HepG2 (cell line): Measurements from ENCODE around the gene SIGLEC10. TPM values are rescaled to one million over a fixed set of nuclear protein-coding genes. Genes with fewer than 3 reads are reported as not detected.
A peak's percentile ranks its signal among the peaks of the same experiment; 100 is the strongest.

Experiments
- CCAR2 ChIP-seq: fragments of 200-400 bp; formaldehyde crosslinking; optimal IDR thresholded peaks from 2 replicates; pipeline ENCODE3; 2018; ENCODE audit warnings: low read depth, mild to moderate bottlenecking, low read length, moderate library complexity
- CREB1 ChIP-seq, 2 experiments: fragments of 450-650 bp in 1 of 2; IDR thresholded peaks; 2 replicates each; pipeline ENCODE4 v1.6.1; 2016 to 2017; ENCODE audit warnings: control low read depth in 1 of 2, mild to moderate bottlenecking in 1 of 2, missing compliant biosample characterization in 1 of 2, missing genetic modification characterization in 1 of 2
- EZH2 ChIP-seq: conservative IDR thresholded peaks from 2 replicates; pipeline ENCODE4 v1.6.1; 2012; ENCODE audit warnings: mild to moderate bottlenecking, low read depth, low read length, moderate library complexity
- HNRNPK ChIP-seq: fragments of 200-400 bp; formaldehyde crosslinking; IDR thresholded peaks from 2 replicates; pipeline ENCODE4 v1.6.1; 2018; ENCODE audit warnings: low read length, low read depth, moderate library complexity, mild to moderate bottlenecking; ENCODE audit not compliant: poor library complexity, severe bottlenecking
- MXD4 ChIP-seq: IDR thresholded peaks from 2 replicates; pipeline ENCODE4 v1.6.1; 2016; ENCODE audit warnings: mild to moderate bottlenecking, missing biosample characterization, missing genetic modification reagents
- NFE2L1 ChIP-seq: sonication (generic); formaldehyde crosslinking; IDR thresholded peaks from 2 replicates; pipeline ENCODE4 v1.4.0; 2020; ENCODE audit warnings: missing genetic modification reagents, mild to moderate bottlenecking, borderline replicate concordance
- NFIC ChIP-seq: IDR thresholded peaks from 2 replicates; pipeline ENCODE4 v1.6.1; 2012; ENCODE audit warnings: mild to moderate bottlenecking, low read length, inconsistent platforms
- NKX3-1 ChIP-seq: sonication (generic); formaldehyde crosslinking; IDR thresholded peaks from 2 replicates; pipeline ENCODE4 v1.5.0; 2020; ENCODE audit warnings: missing genetic modification reagents
- NR2F1 ChIP-seq, 2 experiments: fragments of 450-650 bp in 1 of 2; formaldehyde crosslinking in 1 of 2; IDR thresholded peaks; 2 replicates each; pipeline versions ENCODE4 v1.5.0 to v1.6.1; 2016 to 2020; ENCODE audit warnings: mild to moderate bottlenecking in 1 of 2, missing compliant biosample characterization in 1 of 2, missing genetic modification reagents in 1 of 2, moderate library complexity in 1 of 2
- RBM39 ChIP-seq: fragments of 200-400 bp; formaldehyde crosslinking; IDR thresholded peaks from one replicate; pipeline ENCODE4 v1.6.1; 2018; ENCODE audit warnings: antibody characterized with exemption, mild to moderate bottlenecking, low read depth, low read length; ENCODE audit not compliant: poor library complexity, severe bottlenecking
- RNF2 ChIP-seq: fragments of 450-650 bp; conservative IDR thresholded peaks from 2 replicates; pipeline ENCODE4 v1.6.1; 2016; ENCODE audit warnings: low read depth
- SKI ChIP-seq: fragments of 450-650 bp; IDR thresholded peaks from one replicate; pipeline ENCODE4 v1.6.1; 2018; ENCODE audit warnings: mild to moderate bottlenecking; ENCODE audit not compliant: partially characterized antibody
- YEATS4 ChIP-seq: sonication (generic); formaldehyde crosslinking; IDR thresholded peaks from 2 replicates; pipeline ENCODE4 v1.4.0; 2020; ENCODE audit warnings: missing genetic modification reagents, borderline replicate concordance
- ZFP82 ChIP-seq: sonication (generic); formaldehyde crosslinking; IDR thresholded peaks from 2 replicates; pipeline ENCODE4 v1.5.1; 2020; ENCODE audit warnings: mild to moderate bottlenecking, missing genetic modification reagents, borderline replicate concordance
- ZIK1 ChIP-seq: sonication (generic); formaldehyde crosslinking; IDR thresholded peaks from 2 replicates; pipeline ENCODE4 v1.5.0; 2020; ENCODE audit warnings: mild to moderate bottlenecking, low read depth, missing genetic modification reagents, borderline replicate concordance
- ZNF180 ChIP-seq: sonication (generic); formaldehyde crosslinking; IDR thresholded peaks from 2 replicates; pipeline ENCODE4 v1.4.0; 2020; ENCODE audit warnings: low read depth, missing genetic modification reagents, borderline replicate concordance
- ZNF331 ChIP-seq: sonication (generic); formaldehyde crosslinking; IDR thresholded peaks from 2 replicates; pipeline ENCODE4 v1.4.0; 2020; ENCODE audit warnings: missing genetic modification reagents
- ZNF34 ChIP-seq: sonication (generic); formaldehyde crosslinking; IDR thresholded peaks from 2 replicates; pipeline ENCODE4 v1.4.0; 2020; ENCODE audit warnings: mild to moderate bottlenecking, missing genetic modification reagents, borderline replicate concordance
- ZNF678 ChIP-seq: sonication (generic); formaldehyde crosslinking; IDR thresholded peaks from 2 replicates; pipeline ENCODE4 v1.4.0; 2020; ENCODE audit warnings: mild to moderate bottlenecking, missing genetic modification reagents
- ZNF720 ChIP-seq: sonication (generic); formaldehyde crosslinking; IDR thresholded peaks from 2 replicates; pipeline ENCODE4 v1.4.0; 2020; ENCODE audit warnings: missing genetic modification reagents
- ZNF879 ChIP-seq: sonication (generic); formaldehyde crosslinking; IDR thresholded peaks from 2 replicates; pipeline ENCODE4 v1.8.1; 2023; ENCODE audit warnings: missing genetic modification reagents
- polyA plus RNA-seq, 8 experiments: library from polyadenylated mRNA; depleted of rRNA in 3 of 8; stranded (reverse) in 7 of 8; unstranded in 1 of 8; fragments of >200 nt; fragmentation: Illumina TruSeq in 4 of 8; extraction: Trizol in 4 of 8; gene quantifications; 2 replicates each; pipeline versions ENCODE4 v1.2.1 to v1.2.3, GENCODE V29; 2011 to 2016; ENCODE audit warnings: low read depth in 4 of 8, missing spikeins in 1 of 8, mixed read lengths in 1 of 8; ENCODE audit not compliant: insufficient read depth in 1 of 8
- total RNA-seq, 5 experiments: library from RNA; depleted of rRNA; stranded (reverse); fragments of >200 nt; fragmentation: Illumina TruSeq; extraction: Trizol; gene quantifications; 2 replicates each; pipeline ENCODE4 v1.2.3, GENCODE V29; 2016; ENCODE audit warnings: low read depth in 1 of 5
- TF ChIP-seq, protein P1 (sequence below): sonication (generic); formaldehyde crosslinking; IDR thresholded peaks from 2 replicates; pipeline ENCODE4 v1.4.0; 2020; ENCODE audit warnings: missing genetic modification reagents
- TF ChIP-seq, protein P2 (sequence below): sonication (generic); formaldehyde crosslinking; IDR thresholded peaks from 2 replicates; pipeline ENCODE4 v1.4.0; 2020; ENCODE audit warnings: missing genetic modification reagents
- TF ChIP-seq, protein P3 (sequence below): sonication (generic); formaldehyde crosslinking; IDR thresholded peaks from 2 replicates; pipeline ENCODE4 v1.5.0; 2020; ENCODE audit warnings: missing genetic modification reagents

Gene SIGLEC10
- total and polyA plus RNA-seq, 2 of the 13 experiments (the other 11 are each of a cell fraction or from before 2014, with no cell fraction given) = not detected

DNA sequence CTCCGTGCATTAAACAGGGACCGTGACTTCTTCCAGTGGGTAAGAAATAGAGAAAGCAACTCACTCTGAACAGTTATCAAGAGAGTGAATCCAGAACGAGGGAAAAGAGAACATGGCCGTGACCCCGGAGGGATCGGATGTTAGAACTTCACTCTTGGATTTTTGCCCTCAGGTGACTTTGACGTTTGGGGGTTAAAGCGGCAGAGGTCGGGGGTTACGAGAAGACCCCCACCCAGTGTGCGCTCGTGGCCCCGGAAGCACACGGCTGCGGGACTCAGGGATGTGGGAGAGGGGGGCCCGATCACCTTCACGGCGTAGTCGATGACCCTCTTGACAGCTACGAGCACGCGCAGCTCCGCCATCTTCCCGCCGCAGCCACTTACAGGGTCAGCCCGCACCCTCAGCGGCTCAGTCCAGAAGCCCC, 51.5 kb downstream of the SIGLEC10 start, which contains the start of gene ETFB (continued):
- TF ChIP-seq, protein P1, sequence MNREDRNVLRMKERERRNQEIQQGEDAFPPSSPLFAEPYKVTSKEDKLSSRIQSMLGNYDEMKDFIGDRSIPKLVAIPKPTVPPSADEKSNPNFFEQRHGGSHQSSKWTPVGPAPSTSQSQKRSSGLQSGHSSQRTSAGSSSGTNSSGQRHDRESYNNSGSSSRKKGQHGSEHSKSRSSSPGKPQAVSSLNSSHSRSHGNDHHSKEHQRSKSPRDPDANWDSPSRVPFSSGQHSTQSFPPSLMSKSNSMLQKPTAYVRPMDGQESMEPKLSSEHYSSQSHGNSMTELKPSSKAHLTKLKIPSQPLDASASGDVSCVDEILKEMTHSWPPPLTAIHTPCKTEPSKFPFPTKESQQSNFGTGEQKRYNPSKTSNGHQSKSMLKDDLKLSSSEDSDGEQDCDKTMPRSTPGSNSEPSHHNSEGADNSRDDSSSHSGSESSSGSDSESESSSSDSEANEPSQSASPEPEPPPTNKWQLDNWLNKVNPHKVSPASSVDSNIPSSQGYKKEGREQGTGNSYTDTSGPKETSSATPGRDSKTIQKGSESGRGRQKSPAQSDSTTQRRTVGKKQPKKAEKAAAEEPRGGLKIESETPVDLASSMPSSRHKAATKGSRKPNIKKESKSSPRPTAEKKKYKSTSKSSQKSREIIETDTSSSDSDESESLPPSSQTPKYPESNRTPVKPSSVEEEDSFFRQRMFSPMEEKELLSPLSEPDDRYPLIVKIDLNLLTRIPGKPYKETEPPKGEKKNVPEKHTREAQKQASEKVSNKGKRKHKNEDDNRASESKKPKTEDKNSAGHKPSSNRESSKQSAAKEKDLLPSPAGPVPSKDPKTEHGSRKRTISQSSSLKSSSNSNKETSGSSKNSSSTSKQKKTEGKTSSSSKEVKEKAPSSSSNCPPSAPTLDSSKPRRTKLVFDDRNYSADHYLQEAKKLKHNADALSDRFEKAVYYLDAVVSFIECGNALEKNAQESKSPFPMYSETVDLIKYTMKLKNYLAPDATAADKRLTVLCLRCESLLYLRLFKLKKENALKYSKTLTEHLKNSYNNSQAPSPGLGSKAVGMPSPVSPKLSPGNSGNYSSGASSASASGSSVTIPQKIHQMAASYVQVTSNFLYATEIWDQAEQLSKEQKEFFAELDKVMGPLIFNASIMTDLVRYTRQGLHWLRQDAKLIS = no peak; the same call in none of the 2 replicates
- TF ChIP-seq NFIC = peak; percentile 15; the same call in 1 of the 2 replicates
- no peak for TF ChIP-seq ZNF331 (CRISPR knock-in tag)
- no peak for TF ChIP-seq HNRNPK
- no peak for TF ChIP-seq CCAR2
- no peak for TF ChIP-seq ZNF34 (CRISPR knock-in tag)
- peak; percentile 33; the same call in 1 of the 2 replicates for TF ChIP-seq NKX3-1 (CRISPR knock-in tag)
- peak; percentile 15; the same call in 1 of the 2 replicates for TF ChIP-seq ZFP82
- TF ChIP-seq YEATS4 = peak; percentile 80; the same call in 1 of the 2 replicates
- no peak for TF ChIP-seq RBM39
- TF ChIP-seq MXD4 (CRISPR knock-in tag) = no peak
- no peak for TF ChIP-seq RNF2
- TF ChIP-seq NR2F1 (CRISPR knock-in tag; IDR thresholded peaks at IDR 0.05) = peak in 1 of 2 experiments; percentile 41; a peak in 1 of 4 replicates
- TF ChIP-seq, protein P2, sequence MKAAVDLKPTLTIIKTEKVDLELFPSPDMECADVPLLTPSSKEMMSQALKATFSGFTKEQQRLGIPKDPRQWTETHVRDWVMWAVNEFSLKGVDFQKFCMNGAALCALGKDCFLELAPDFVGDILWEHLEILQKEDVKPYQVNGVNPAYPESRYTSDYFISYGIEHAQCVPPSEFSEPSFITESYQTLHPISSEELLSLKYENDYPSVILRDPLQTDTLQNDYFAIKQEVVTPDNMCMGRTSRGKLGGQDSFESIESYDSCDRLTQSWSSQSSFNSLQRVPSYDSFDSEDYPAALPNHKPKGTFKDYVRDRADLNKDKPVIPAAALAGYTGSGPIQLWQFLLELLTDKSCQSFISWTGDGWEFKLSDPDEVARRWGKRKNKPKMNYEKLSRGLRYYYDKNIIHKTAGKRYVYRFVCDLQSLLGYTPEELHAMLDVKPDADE (CRISPR knock-in tag) = no peak
- TF ChIP-seq ZNF720 (CRISPR knock-in tag) = no peak
- TF ChIP-seq ZNF678 = no peak
- TF ChIP-seq ZNF879 (CRISPR knock-in tag) = no peak
- TF ChIP-seq, protein P3, sequence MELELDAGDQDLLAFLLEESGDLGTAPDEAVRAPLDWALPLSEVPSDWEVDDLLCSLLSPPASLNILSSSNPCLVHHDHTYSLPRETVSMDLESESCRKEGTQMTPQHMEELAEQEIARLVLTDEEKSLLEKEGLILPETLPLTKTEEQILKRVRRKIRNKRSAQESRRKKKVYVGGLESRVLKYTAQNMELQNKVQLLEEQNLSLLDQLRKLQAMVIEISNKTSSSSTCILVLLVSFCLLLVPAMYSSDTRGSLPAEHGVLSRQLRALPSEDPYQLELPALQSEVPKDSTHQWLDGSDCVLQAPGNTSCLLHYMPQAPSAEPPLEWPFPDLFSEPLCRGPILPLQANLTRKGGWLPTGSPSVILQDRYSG (CRISPR knock-in tag) = no peak; the same call in 1 of the 2 replicates
- no peak; the same call in 1 of the 2 replicates for TF ChIP-seq ZIK1 (CRISPR knock-in tag)
- TF ChIP-seq ZNF180 (CRISPR knock-in tag) = no peak
- no peak for TF ChIP-seq CREB1 (IDR thresholded peaks at IDR 0.05)
- no peak; the same call in 1 of the 2 replicates for TF ChIP-seq CREB1 (CRISPR knock-in tag; IDR thresholded peaks at IDR 0.05)
- no peak for TF ChIP-seq NFE2L1 (CRISPR knock-in tag)
- TF ChIP-seq SKI = no peak
- no peak for TF ChIP-seq EZH2
